Measurements from ENCODE around the gene CELSR1. TPM values are rescaled to one million over a fixed set of nuclear protein-coding genes. Genes with fewer than 3 reads are reported as not detected.

CELSR1 gene
- polyA plus RNA-seq, 1 experiment, result 1.0 TPM

DNA sequence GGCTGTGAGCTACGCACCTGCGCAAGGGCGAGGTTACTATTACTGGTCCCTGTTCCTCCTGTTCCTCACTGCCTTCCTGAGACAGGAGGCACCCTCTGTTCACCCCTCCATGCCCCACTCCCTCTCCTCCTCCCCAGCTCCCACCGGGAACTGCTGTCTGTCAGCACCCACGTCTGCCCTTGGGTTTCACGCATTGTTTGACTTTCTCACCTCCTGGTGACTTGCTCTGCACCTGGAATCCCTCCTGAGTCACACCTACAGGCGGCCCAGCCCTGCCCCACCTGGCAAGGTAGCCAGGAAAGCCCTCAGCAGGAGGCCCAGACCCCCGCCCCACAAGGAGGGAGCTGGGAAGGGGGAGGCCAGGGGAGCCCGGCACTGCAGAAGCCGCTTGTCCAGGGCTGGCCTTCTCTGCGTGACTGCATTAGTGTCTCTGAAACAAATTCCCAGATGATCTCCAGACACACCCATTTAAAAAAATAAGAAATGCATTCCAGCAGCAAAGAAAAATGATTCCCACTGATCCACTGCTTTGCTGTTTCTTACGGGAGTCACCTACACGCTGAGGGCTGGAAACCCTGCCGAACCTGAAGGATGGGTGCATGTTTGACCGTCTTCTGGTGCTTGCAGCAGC, 86.4 kb downstream of the CELSR1 start:
- CTCF ChIA-PET, result interaction anchor here (1.0 kb wide), 1 partner anchor 12 kb away, joined by 5 read pairs; no protein-coding TSS in a partner anchor
- TF ChIP-seq, protein P1, sequence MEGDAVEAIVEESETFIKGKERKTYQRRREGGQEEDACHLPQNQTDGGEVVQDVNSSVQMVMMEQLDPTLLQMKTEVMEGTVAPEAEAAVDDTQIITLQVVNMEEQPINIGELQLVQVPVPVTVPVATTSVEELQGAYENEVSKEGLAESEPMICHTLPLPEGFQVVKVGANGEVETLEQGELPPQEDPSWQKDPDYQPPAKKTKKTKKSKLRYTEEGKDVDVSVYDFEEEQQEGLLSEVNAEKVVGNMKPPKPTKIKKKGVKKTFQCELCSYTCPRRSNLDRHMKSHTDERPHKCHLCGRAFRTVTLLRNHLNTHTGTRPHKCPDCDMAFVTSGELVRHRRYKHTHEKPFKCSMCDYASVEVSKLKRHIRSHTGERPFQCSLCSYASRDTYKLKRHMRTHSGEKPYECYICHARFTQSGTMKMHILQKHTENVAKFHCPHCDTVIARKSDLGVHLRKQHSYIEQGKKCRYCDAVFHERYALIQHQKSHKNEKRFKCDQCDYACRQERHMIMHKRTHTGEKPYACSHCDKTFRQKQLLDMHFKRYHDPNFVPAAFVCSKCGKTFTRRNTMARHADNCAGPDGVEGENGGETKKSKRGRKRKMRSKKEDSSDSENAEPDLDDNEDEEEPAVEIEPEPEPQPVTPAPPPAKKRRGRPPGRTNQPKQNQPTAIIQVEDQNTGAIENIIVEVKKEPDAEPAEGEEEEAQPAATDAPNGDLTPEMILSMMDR (IDR thresholded peaks at IDR 0.05; ENCODE audit: insufficient read depth, low read depth, low read length), result no peak

DNA sequence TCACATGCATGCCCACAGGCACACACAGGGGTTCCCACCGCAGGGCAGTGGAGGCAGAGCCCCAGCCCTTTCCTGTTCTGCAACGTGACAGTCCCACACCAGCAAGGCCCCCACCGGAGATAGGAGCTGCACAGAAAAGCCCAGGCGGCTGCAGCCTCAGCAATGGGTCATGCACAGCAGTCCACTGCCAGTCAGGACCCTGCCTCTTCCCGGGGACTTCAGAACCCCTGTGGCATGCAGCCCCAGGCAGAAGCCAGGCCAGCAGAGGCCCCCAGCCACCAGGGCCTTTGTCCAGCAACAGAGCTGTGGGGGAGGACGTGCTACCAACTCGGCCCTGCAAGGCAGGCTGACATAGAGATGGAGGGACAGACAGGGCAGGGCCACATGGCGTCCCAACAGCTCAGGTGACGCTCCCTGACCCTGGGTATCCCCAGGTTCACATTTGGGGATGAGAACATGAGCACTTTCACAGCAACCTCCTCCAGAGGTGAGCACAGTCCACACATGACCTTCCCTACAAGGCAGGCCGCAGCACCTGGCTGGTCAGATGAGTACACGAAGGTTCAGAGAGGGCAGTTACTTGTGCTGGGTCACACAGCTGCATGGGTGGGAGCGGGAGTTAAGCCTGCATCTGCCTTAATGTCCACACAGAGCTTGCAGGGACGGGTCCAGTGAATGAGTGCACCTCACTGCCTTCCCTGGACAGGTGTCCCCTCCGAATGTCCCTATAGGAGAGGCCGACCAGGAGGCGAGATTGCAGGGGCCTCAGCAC, 87.3 kb downstream of the CELSR1 start:
- CTCF ChIA-PET, result interaction anchor here (1.0 kb wide), 1 partner anchor 11 kb away, joined by 5 read pairs; no protein-coding TSS in a partner anchor
- POLR2A ChIA-PET, result no interaction called here
- Histone ChIP-seq H3K27me3 (ENCODE audit: control insufficient read depth, insufficient read depth, low read length) (peaks cover 1% of the 10 kb centered on the region), H3K4me3 (ENCODE audit: low read depth, low read length) (no peak overlapping the region), H3K36me3 (ENCODE audit: control insufficient read depth, insufficient read depth, low read length) (no peaks in the 10 kb centered on the region)
- DNase-seq (ENCODE audit: low read depth), result no peak
- TF ChIP-seq, protein P1 (IDR thresholded peaks at IDR 0.05; ENCODE audit: insufficient read depth, low read depth, low read length), result no peak

More for the DNA sequence above, 86.4 kb downstream of the CELSR1 start:
- DNase-seq (ENCODE audit: low read depth), result no peak
- H3K4me3 ChIP-seq (ENCODE audit: low read depth, low read length), result no peak overlapping the region
- peaks cover 1% of the 10 kb centered on the region for H3K27me3 ChIP-seq (ENCODE audit: control insufficient read depth, insufficient read depth, low read length)
- POLR2A ChIA-PET, result no interaction called here
- H3K36me3 ChIP-seq (ENCODE audit: control insufficient read depth, insufficient read depth, low read length), result no peaks in the 10 kb centered on the region

DNA sequence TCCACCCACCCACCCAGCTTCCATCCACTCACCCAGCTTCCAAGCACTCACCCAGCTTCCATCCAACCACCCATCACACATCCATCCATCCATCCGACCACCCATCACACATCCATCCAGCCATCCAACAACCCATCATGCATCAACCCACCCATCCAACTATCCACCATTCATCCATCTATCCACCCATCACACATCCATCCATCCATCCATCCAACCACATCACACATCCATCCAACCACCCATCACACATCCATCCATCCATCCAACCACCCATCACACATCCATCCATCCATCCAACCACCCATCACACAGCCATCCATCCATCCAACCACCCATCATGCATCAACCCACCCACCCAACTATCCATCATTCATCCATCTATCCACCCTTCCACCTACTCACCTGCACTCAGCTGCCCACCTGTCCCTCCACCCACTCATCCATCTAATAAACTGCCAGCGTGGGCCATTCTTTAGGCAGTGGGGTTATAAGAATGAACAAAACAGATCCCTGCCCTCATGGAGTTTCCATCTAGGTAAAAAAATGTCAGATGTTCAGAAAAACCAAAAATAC, 88.2 kb downstream of the CELSR1 start:
- Histone ChIP-seq H3K36me3 (ENCODE audit: control insufficient read depth, insufficient read depth, low read length) (no peaks in the 10 kb centered on the region), H3K27me3 (ENCODE audit: control insufficient read depth, insufficient read depth, low read length) (peaks cover 1% of the 10 kb centered on the region), H3K4me3 (ENCODE audit: low read depth, low read length) (no peak overlapping the region)
- no peak for DNase-seq (ENCODE audit: low read depth)
- TF ChIP-seq, protein P1 (IDR thresholded peaks at IDR 0.05; ENCODE audit: insufficient read depth, low read depth, low read length), result no peak
- POLR2A ChIA-PET, result no interaction called here
- CTCF ChIA-PET, result interaction anchor here (1.1 kb wide), 1 partner anchor 8 kb away, joined by 4 read pairs; no protein-coding TSS in a partner anchor

DNA sequence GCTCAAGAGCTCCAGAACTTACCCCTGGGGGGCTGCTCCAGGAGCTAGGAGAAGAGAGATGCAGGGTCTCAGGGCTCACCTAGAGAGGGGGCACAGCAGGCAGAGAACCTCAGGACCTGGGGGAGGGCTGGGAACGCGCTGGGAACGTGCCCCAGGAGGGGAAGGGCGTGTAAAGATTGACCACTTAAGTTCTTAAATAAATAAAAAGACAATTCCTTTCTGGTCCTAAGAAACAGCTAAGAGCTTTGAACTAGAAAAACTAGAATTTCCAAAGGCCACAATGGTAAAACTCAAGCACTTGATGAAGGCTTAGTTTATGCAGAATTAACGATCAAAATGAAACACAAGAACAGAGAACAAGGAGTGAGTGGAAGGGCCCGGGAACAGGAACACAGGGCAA, 89.1 kb downstream of the CELSR1 start:
- TF ChIP-seq, protein P1 (IDR thresholded peaks at IDR 0.05; ENCODE audit: insufficient read depth, low read depth, low read length), result no peak
- CTCF ChIA-PET, result interaction anchor here (1.0 to 2.5 kb wide), 3 partner anchors 9 to 81 kb away, joined by 3 to 6 read pairs (median 4); no protein-coding TSS in a partner anchor
- no peak for DNase-seq (ENCODE audit: low read depth)
- H3K27me3 ChIP-seq (ENCODE audit: control insufficient read depth, insufficient read depth, low read length), result peaks cover 1% of the 10 kb centered on the region
- no peak overlapping the region for H3K4me3 ChIP-seq (ENCODE audit: low read depth, low read length)
- H3K36me3 ChIP-seq (ENCODE audit: control insufficient read depth, insufficient read depth, low read length), result no peaks in the 10 kb centered on the region
- POLR2A ChIA-PET, result no interaction called here

DNA sequence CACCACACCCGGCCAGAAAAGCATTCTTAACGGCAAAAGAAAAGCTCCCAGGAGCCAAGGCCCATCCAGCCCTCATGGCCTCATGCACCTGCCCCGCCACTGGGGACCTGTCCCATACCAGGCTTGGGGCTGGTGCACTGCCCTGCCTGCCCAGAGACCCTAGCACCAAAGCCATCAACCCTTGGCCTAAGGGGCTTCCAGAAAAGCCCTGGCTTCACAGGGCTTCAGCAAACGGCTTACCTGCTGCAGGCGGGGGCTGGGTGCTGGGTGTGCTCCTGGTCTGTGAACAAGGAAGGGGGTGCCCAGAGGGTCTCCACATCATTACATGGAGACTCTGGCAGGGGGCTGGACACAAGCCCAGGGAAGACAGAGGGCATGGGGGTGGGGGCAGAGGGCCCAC, 89.5 kb downstream of the CELSR1 start:
- ChIA-PET CTCF (interaction anchor here (1.0 to 2.5 kb wide), 2 partner anchors 21 to 80 kb away, joined by 3 to 6 read pairs; no protein-coding TSS in a partner anchor), POLR2A (no interaction called here)
- no peaks in the 10 kb centered on the region for H3K36me3 ChIP-seq (ENCODE audit: control insufficient read depth, insufficient read depth, low read length)
- H3K4me3 ChIP-seq (ENCODE audit: low read depth, low read length), result no peak overlapping the region
- peaks cover 1% of the 10 kb centered on the region for H3K27me3 ChIP-seq (ENCODE audit: control insufficient read depth, insufficient read depth, low read length)
- TF ChIP-seq, protein P1 (IDR thresholded peaks at IDR 0.05; ENCODE audit: insufficient read depth, low read depth, low read length), result no peak
- no peak for DNase-seq (ENCODE audit: low read depth)
